NCI-H2107 treated with DMSO at 0.1 percent for 48 hours (cell line): ENCODE results near the gene DUOXA1.
"Not testable (repeated sequence)": the region's sequence is repeated elsewhere in the genome, so short reads cannot be mapped to it uniquely, and the experiment has no call there.

Experiments used
- DNase-seq: peaks from one replicate; lab custom pipeline; 2025; ENCODE audit not compliant: unreplicated experiment; lab: John Stamatoyannopoulos, UW

Gene DUOXA1

GRCh38 chr15:45151998-45152828, 22.5 kb upstream of the DUOXA1 start:
- no peak for DNase-seq

GRCh38 chr15:45150997-45151396, 21.3 kb upstream of the DUOXA1 start:
- no peak for DNase-seq

- DNase-seq: no peak
Measured at GRCh38 chr15:45150481-45150880, 20.8 kb upstream of the DUOXA1 start.

- DNase-seq: no peak
Measured at GRCh38 chr15:45149060-45149459, 19.4 kb upstream of the DUOXA1 start.

- no peak for DNase-seq
Measured at GRCh38 chr15:45148076-45149059, 18.7 kb upstream of the DUOXA1 start.

- DNase-seq: no peak
Measured at GRCh38 chr15:45147606-45148005, 17.9 kb upstream of the DUOXA1 start.

GRCh38 chr15:45146405-45146804, 16.7 kb upstream of the DUOXA1 start:
- no peak for DNase-seq

GRCh38 chr15:45144775-45145174, 15.1 kb upstream of the DUOXA1 start:
- DNase-seq: no peak

GRCh38 chr15:45143946-45144345, 14.3 kb upstream of the DUOXA1 start:
- no peak for DNase-seq

GRCh38 chr15:45143056-45143455, 13.4 kb upstream of the DUOXA1 start:
- DNase-seq: no peak

GRCh38 chr15:45141386-45141785, 11.7 kb upstream of the DUOXA1 start:
- no peak for DNase-seq

GRCh38 chr15:45140557-45141250, 11.0 kb upstream of the DUOXA1 start:
- DNase-seq: no peak

- DNase-seq: no peak
Measured at GRCh38 chr15:45139770-45140169, 10.1 kb upstream of the DUOXA1 start.

- no peak for DNase-seq
Measured at GRCh38 chr15:45138814-45139765, 9.4 kb upstream of the DUOXA1 start.

- no peak for DNase-seq
Measured at GRCh38 chr15:45137703-45138102, 8.0 kb upstream of the DUOXA1 start.

GRCh38 chr15:45136378-45136764, 6.7 kb upstream of the DUOXA1 start:
- no peak for DNase-seq

GRCh38 chr15:45135705-45136377, 6.2 kb upstream of the DUOXA1 start:
- not testable (repeated sequence) for DNase-seq

- DNase-seq: no peak
Measured at GRCh38 chr15:45134682-45135604, 5.3 kb upstream of the DUOXA1 start.

- no peak for DNase-seq
Measured at GRCh38 chr15:45134046-45134445, 4.4 kb upstream of the DUOXA1 start.
